GM12892 (cell line): ENCODE measurements around the gene GRK6.

Experiments
- POLR2A ChIP-seq: IDR thresholded peaks from 2 replicates; pipeline ENCODE4 v1.6.1; 2011; ENCODE audit warnings: low read depth, low read length, control low read depth
- POLR2AphosphoS5 ChIP-seq: IDR thresholded peaks from 2 replicates; pipeline ENCODE4 v1.6.1; 2011; ENCODE audit warnings: low read depth, low read length, control low read depth
- TAF1 ChIP-seq: IDR thresholded peaks from 2 replicates; pipeline ENCODE4 v1.6.1; 2011; ENCODE audit warnings: low read depth, mild to moderate bottlenecking, control low read depth, low read length, borderline replicate concordance

DNA sequence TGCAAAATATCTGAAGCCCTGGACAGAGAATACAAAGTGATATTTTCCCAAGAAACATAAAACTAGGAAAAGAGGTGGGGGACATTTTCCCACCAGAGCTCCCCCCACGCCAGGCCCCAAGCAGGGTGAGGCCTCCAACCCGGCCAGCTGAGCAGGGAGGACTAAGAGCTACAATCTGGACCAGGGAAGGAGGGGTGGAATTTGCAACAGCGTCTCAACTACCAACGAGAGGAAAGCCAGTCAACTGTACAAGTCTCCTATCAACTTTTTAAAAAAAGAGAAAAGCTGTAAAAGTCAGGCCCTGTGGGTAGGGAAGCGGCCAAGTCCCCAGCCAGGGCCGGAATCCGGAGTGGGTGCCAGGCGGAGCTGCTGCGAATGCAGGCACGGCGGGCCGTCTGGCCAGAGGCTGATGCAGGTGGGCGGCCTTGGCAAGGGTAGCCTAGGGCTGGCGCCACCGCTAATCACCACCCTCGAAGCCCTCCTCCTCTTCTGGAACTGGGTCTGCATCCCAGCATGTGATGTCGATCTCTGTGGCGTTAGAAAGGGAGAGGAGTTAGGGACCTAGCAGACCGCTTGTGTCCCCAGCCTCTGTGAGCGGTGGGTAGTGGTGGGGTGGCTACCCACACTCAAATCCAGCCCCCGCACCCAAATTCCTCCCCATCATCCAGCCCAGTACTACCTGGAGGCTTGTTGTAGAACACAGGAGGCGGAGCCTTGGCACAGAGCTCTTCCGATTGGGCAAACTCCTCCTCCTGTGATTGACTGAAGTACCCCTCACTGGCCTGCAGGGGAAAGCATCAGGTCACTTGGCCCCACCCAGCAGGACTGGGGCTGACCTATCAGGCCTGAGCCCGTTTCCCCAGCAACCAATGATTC lies 30.7 kb downstream of the GRK6 start:
- TF ChIP-seq POLR2AphosphoS5 (no peak), POLR2A (no peak), TAF1 (no peak)
